ENCODE results near the gene EXOC8. TPM values are rescaled to one million over a fixed set of nuclear protein-coding genes. Genes with fewer than 3 reads are reported as not detected.

The EXOC8 gene
- total RNA-seq: 9.9 TPM

DNA sequence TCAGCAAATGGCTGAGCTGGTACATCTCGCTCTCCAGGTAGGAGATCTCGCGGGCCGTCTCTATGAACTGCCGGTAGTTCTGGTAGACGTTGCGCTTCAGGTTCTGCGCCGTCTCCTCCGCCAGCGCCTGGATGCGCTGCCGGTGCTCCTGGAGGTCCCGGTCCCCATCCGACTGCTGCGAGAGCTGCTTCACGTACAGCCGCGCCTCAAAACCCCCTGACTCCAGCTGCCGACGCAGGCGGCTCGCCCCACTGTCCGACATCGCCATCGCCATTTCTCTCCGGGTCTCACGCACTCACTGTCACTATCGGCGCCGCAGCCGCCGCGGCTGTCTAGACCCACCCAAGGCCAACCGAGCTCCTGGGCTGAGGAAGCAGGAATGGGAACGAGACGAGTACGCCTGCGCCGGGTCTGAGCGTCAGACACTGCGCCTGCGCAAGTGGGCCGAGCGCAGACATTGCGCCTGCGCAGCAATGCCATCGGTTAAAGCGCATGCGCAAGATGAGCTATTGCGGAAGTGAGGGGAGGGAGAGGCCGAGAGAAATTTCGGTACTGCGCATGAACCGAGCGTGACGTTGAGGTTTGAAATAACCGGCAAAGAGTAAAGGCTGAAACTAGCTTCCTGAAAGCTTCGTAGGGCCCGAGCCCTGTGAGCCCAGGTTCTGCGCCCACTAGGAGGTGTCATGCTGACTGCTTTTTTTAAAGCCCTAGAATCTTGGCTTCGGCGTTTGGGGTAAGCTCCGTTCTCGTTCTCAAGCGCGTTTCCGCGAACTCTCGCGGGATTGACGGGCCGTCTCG is at the start of gene EXOC8:
EXOC8 (minus strand) TSS at position 381 of the 798 bp plus-strand sequence; CDS start at position 274, 107 bp downstream.
- intact Hi-C loops (cut with DNase I): loop anchor here (1.0 to 5.0 kb wide), 4 partner anchors 58 to 191 kb away; partner anchors contain the start of genes EGLN1, GNPAT and TSNAX
- H3K27ac ChIP-seq: peak within 1 kb of the TSS; percentile 92 to 97
- peaks cover 0 to 6% of the 10 kb centered on the region in 2 donors for H3K36me3 ChIP-seq

GRCh38 chr1:231386466-231386865 is 48.8 kb upstream of the EXOC8 start:
- Histone ChIP-seq H3K4me3 (no peak overlapping the region), H3K4me1 (peaks cover 0 to 10% of the 10 kb centered on the region in 2 donors), H3K27me3 (no peaks in the 10 kb centered on the region), H3K36me3 (no peaks in the 10 kb centered on the region), H3K9me3 (no peaks in the 10 kb centered on the region), H3K27ac (no peak overlapping the region)
- no peak for DNase-seq (ENCODE audit: low spot score in 2 of 2)
- TF ChIP-seq, protein P1, sequence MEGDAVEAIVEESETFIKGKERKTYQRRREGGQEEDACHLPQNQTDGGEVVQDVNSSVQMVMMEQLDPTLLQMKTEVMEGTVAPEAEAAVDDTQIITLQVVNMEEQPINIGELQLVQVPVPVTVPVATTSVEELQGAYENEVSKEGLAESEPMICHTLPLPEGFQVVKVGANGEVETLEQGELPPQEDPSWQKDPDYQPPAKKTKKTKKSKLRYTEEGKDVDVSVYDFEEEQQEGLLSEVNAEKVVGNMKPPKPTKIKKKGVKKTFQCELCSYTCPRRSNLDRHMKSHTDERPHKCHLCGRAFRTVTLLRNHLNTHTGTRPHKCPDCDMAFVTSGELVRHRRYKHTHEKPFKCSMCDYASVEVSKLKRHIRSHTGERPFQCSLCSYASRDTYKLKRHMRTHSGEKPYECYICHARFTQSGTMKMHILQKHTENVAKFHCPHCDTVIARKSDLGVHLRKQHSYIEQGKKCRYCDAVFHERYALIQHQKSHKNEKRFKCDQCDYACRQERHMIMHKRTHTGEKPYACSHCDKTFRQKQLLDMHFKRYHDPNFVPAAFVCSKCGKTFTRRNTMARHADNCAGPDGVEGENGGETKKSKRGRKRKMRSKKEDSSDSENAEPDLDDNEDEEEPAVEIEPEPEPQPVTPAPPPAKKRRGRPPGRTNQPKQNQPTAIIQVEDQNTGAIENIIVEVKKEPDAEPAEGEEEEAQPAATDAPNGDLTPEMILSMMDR (IDR thresholded peaks at IDR 0.05): no peak
- intact Hi-C loops (cut with DNase I): loop anchor here (5.0 kb wide), 1 partner anchor 36 kb away; the partner anchor contains the start of gene EGLN1

More for the DNA sequence above, at the start of gene EXOC8:
- TF ChIP-seq, protein P1 (IDR thresholded peaks at IDR 0.05): no peak
- H3K4me3 ChIP-seq: peak within 1 kb of the TSS; percentile 81 to 90
- H3K9me3 ChIP-seq: no peaks in the 10 kb centered on the region
- H3K4me1 ChIP-seq: peaks cover 8 to 40% of the 10 kb centered on the region in 2 donors
- no peaks in the 10 kb centered on the region for H3K27me3 ChIP-seq
- DNase-seq (ENCODE audit: low spot score in 2 of 2): peak; percentile 82 to 98

DNA sequence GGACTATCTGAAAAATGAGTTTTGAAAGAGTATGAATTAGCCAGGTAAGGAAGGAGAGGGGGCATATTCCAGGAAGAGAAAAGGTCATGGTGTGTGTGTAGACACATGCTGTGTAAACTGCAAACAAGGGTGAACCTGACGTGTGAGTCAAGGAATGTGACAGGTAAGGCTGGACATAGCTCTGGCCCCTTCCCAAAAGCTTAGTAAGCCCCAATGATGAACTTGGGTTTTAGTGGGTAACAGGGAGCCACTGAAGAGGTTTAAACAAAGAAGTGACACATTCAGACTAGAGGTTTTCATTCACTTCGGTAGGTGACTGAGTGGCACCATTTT is 47.7 kb upstream of the EXOC8 start:
- intact Hi-C loops (cut with DNase I): loop anchor here (5.0 kb wide), 1 partner anchor 37 kb away; the partner anchor contains the start of gene EGLN1
- no peak overlapping the region for H3K4me3 ChIP-seq
- no peaks in the 10 kb centered on the region for H3K9me3 ChIP-seq
- H3K27ac ChIP-seq: no peak overlapping the region
- peaks cover 0 to 10% of the 10 kb centered on the region in 2 donors for H3K4me1 ChIP-seq
- H3K36me3 ChIP-seq: no peaks in the 10 kb centered on the region
- DNase-seq (ENCODE audit: low spot score in 2 of 2): no peak
- TF ChIP-seq, protein P1 (IDR thresholded peaks at IDR 0.05): no peak
- no peaks in the 10 kb centered on the region for H3K27me3 ChIP-seq

DNA sequence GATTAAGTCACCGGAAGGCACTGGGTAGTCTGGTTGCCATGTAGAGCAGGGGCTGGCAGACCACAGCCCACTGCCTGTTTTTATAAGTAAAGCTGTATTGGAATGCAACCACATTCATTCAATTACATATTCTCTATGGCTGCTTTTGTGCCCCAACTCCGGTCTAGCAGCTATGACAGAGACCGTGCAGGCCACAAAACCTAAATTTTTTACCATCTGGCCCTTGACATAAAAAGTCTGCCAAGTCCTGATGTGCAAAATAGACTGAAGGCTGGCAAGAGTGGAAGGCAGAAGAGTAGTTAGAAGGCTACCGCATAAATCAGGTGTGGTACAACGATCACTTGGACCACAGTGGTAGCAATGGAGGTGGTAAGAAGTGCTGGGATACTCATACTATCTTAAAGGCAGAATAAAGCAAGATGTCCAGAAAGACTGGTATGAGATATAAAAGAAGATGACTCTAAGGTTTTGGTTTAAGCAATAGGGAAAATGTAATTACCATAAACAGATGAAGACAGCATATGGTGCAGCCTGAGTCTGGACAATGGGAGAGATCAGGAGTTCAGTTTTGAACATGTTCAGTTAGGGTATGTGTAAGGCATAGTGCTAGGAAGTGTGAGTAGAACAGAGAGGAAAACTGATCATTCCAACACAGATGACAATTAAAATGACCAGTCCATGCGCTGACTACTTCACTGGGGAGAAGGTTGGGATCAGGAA is 47.2 kb upstream of the EXOC8 start:
- Histone ChIP-seq H3K36me3 (no peaks in the 10 kb centered on the region), H3K4me1 (peaks cover 0 to 10% of the 10 kb centered on the region in 2 donors), H3K27me3 (no peaks in the 10 kb centered on the region), H3K27ac (no peak overlapping the region), H3K9me3 (no peaks in the 10 kb centered on the region), H3K4me3 (no peak overlapping the region)
- no peak for DNase-seq (ENCODE audit: low spot score in 2 of 2)
- TF ChIP-seq, protein P1 (IDR thresholded peaks at IDR 0.05): no peak
- intact Hi-C loops (cut with DNase I): loop anchor here (5.0 kb wide), 1 partner anchor 37 kb away; the partner anchor contains the start of gene EGLN1

DNA sequence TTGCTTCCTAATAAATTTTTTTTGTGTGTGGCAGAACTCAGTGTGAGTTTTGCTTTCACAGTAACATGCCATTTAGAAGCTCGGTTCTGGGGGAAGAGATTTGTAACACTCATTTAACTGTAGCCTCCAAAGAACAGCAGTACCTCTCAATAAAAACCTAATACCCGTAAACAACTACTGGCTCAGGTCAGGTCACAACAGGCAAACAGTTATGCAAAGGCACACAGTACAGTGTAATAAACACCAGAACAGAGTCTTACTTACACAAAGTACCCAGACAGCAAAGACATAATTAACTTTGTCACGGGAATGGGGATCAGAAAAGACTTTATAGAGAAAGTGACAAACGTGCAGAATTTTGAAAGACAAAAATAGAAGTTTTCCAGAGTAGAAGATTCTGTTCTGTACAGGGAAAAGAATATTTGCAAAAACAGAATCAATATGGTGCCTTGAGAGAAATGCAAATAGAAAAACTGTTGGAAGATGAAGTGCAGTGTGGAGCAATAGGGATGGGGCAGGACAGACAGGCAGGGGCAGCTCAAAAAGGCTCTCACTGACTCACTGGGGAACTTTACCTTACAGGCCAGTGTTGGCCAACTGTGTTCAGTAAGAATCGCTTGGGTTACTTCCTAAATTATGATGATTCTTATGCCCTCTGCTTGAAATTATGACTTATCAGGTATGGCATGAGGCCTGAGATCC is 45.7 kb upstream of the EXOC8 start:
- intact Hi-C loops (cut with DNase I): no loop called here
- DNase-seq (ENCODE audit: low spot score in 2 of 2): no peak
- Histone ChIP-seq H3K4me1 (peaks cover 0 to 10% of the 10 kb centered on the region in 2 donors), H3K27me3 (no peaks in the 10 kb centered on the region), H3K4me3 (no peak overlapping the region), H3K27ac (no peak overlapping the region), H3K36me3 (no peaks in the 10 kb centered on the region), H3K9me3 (no peaks in the 10 kb centered on the region)
- TF ChIP-seq, protein P1 (IDR thresholded peaks at IDR 0.05): no peak
